Measurements from ENCODE around the gene PAQR9.

- no peak for TF ChIP-seq EZH2 (IDR thresholded peaks at IDR 0.05; ENCODE audit: insufficient read depth, low read length)
- no peak for TF ChIP-seq CTCF (IDR thresholded peaks at IDR 0.05; ENCODE audit: insufficient read depth, low read depth, low read length)
Measured at GRCh38 chr3:142941373-142942123, 21.9 kb downstream of the PAQR9 start.
